HL-60 (cell line): Measurements from ENCODE around the gene CTTNBP2NL.

Source experiments
- GABPA ChIP-seq: IDR thresholded peaks from 2 replicates; pipeline ENCODE4 v1.6.1; 2012; ENCODE audit warnings: low read depth
- POLR2AphosphoS5 ChIP-seq: IDR thresholded peaks from 2 replicates; pipeline ENCODE4 v1.6.1; 2012; ENCODE audit warnings: low read depth
- SPI1 ChIP-seq: IDR thresholded peaks from 2 replicates; pipeline ENCODE4 v1.6.1; 2012; ENCODE audit warnings: low read depth, mild to moderate bottlenecking, borderline replicate concordance
- TF ChIP-seq, protein P1 (sequence below): IDR thresholded peaks from one replicate; pipeline ENCODE4 v1.5.1; 2011; ENCODE audit warnings: low read length, control low read depth, inconsistent platforms; ENCODE audit not compliant: insufficient read depth
- TF ChIP-seq, protein P2 (sequence below): IDR thresholded peaks from 2 replicates; pipeline ENCODE4 v1.6.1; 2012; ENCODE audit warnings: low read depth; ENCODE audit not compliant: insufficient replicate concordance

DNA sequence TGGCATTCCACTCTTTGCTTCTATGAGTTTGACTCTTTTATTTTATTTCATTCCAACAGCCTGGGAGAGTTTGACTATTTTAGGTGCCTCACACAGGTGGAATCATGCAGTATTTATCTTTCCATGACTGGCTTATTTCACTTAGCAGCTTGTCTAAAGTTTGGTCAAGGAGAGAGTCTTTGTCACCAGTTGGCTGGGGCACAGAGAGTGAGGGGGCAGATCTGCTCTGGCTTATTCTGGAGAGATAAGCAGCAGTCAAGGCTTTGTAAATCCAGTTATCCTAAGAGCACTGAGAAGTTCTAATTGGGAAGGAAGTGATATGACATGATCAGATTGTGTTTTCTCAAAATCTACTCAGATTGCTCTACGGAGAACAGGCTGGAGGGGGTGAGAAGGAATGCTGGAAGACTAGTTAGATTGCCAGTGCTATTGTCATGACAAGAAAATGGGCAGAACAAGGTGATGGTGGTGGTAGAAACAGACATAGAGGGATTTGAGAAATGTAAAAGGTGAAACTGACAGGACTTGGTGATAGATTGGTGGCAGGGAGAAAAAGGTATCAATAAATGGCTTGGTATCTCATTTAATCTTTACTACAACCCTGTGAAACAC is 12.1 kb upstream of the CTTNBP2NL start:
- TF ChIP-seq, protein P1, sequence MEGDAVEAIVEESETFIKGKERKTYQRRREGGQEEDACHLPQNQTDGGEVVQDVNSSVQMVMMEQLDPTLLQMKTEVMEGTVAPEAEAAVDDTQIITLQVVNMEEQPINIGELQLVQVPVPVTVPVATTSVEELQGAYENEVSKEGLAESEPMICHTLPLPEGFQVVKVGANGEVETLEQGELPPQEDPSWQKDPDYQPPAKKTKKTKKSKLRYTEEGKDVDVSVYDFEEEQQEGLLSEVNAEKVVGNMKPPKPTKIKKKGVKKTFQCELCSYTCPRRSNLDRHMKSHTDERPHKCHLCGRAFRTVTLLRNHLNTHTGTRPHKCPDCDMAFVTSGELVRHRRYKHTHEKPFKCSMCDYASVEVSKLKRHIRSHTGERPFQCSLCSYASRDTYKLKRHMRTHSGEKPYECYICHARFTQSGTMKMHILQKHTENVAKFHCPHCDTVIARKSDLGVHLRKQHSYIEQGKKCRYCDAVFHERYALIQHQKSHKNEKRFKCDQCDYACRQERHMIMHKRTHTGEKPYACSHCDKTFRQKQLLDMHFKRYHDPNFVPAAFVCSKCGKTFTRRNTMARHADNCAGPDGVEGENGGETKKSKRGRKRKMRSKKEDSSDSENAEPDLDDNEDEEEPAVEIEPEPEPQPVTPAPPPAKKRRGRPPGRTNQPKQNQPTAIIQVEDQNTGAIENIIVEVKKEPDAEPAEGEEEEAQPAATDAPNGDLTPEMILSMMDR, result no peak
- TF ChIP-seq POLR2AphosphoS5 (no peak), GABPA (no peak), SPI1 (no peak)
- TF ChIP-seq, protein P2, sequence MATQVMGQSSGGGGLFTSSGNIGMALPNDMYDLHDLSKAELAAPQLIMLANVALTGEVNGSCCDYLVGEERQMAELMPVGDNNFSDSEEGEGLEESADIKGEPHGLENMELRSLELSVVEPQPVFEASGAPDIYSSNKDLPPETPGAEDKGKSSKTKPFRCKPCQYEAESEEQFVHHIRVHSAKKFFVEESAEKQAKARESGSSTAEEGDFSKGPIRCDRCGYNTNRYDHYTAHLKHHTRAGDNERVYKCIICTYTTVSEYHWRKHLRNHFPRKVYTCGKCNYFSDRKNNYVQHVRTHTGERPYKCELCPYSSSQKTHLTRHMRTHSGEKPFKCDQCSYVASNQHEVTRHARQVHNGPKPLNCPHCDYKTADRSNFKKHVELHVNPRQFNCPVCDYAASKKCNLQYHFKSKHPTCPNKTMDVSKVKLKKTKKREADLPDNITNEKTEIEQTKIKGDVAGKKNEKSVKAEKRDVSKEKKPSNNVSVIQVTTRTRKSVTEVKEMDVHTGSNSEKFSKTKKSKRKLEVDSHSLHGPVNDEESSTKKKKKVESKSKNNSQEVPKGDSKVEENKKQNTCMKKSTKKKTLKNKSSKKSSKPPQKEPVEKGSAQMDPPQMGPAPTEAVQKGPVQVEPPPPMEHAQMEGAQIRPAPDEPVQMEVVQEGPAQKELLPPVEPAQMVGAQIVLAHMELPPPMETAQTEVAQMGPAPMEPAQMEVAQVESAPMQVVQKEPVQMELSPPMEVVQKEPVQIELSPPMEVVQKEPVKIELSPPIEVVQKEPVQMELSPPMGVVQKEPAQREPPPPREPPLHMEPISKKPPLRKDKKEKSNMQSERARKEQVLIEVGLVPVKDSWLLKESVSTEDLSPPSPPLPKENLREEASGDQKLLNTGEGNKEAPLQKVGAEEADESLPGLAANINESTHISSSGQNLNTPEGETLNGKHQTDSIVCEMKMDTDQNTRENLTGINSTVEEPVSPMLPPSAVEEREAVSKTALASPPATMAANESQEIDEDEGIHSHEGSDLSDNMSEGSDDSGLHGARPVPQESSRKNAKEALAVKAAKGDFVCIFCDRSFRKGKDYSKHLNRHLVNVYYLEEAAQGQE, result no peak
